GM18498 (cell line): ENCODE data around the gene ZNF24.

Experiments
- ATAC-seq: cut with Tn5 transposase; IDR thresholded peaks from one replicate; pipeline ENCODE4 v1.9.1; 2021; ENCODE audit warnings: mild to moderate bottlenecking, moderate library complexity; ENCODE audit not compliant: unreplicated experiment

Gene ZNF24

DNA sequence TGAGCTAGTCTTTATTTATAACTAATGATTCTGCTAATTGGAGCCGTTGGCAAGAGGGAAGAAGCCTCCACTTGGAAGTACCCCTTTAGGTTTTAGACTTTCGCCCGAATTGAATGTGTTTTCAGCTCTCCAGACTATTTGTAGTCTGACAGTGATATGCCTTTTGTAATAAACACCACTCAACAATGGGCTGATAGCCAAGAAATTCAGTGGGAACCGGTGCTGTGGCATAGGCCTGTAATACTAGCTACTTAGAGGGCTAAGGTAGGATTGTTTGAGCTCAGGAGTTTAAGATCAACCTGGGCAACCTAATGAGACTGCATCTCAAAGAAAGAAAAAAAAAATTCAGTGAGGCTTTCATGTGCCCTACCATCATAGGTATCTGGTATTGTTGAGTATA is 40.6 kb downstream of the ZNF24 start:
- ATAC-seq, result no peak

DNA sequence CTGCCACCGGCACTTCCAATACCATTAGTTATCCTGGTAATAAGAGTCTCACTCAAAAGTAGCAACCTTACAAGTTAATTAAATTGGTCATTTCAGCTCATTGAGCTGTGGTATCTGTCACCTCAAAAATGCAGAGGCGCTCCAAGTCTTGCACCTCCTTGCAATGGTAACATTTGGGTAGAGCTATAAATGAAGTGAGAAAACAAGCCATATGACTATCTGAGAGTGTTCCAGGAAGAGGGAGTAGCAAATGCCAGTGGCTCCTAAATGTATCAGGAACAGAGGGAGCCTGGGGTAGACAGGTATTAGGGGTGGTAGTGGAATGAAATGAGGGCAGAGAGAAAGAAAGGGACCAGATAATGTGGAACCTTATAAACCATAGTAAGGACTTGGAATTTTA is 48.2 kb downstream of the ZNF24 start:
- ATAC-seq, result no peak

DNA sequence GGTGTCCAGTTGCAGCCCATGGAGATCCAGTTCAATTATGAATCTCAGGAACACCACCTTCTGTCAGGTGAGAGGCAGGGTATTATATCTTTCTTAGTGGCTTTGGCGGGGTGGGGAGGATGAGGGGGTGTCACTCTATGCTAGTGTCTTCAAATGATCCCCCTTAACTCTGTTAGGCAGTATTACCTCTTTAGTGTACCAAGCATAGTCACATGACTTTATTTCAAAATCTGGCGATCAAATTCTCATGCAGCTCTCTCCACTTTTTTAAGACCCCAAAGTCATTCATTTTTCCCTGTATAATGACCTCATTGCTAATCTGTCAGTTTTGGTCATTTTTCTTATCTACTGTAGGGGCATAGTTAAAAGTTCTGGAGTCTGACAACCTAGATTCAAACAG is 53.1 kb downstream of the ZNF24 start:
- no peak for ATAC-seq

DNA sequence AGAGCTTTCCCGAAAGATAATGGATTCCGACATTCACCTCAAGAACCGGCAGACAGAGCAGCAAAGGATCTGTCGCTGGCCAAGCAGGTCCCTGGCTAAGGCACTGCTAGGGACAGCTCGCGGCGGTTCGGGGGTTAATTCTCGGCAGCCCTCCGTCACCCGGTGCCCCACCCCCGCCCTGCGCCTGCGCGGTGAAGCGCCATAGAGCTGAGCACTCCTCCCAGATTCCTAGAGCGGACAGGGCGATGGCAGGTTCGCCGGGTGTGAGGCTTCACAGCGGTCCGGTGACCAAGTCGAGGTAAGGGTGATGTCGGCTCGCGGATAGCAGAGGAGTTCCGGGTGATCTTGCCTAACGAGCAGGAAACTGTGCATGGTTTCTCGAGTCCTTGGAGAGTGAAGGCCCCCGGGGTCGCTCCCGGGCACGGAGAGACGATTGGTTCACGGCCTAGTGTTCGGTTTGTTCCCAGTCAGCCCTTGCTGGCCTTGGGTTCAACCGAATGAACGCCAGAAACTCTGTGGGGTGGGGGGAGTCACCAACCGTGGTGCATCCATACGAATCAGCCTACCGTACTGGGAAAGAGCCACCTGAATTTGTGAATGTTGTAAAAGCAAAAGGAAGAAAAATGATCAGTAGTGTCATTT is 54.0 kb downstream of the ZNF24 start, which contains the start of gene ZSCAN30:
Gene ZSCAN30 (minus strand): TSS at position 136 of the 642 bp plus-strand sequence. CDS start 25,877 bp downstream, outside the sequence.
- ATAC-seq, result peak; percentile 95

DNA sequence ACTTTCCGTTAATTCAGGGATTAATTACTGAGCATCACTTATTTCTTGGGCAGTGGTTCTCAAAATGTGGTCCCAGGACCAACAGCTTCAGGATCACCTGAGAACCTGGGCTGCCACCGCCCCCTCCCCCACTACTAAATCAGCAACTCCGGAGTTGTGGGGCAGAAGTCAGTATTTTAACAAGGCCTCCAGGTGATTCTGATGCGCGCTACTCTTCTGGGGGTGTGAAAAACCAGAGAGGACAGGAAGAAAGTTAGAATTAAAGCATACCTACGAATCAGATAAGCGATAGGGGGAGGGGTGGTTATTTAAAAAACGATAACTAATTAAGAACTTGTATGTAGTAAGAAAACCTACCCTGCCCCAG is 54.5 kb downstream of the ZNF24 start:
- peak; percentile 50 for ATAC-seq

DNA sequence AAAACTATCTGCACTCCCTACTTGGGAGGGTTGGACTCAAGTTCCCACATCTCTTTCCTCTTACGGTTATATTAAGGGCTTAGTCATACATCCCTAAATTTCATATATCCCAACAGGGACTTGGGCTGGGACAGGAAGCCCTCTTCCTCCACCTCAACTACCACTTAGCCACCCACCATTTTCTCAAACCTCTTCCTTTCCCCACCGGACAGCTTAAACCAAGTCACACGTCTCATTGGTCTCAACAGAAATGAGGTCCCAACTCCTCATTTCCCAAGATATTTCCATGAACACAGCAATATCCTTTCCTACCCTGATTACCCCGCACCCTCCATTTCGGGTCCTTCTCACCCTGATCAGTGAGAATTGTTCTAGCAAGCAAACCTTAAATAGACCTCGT is 54.9 kb downstream of the ZNF24 start:
- peak; percentile 4 for ATAC-seq

DNA sequence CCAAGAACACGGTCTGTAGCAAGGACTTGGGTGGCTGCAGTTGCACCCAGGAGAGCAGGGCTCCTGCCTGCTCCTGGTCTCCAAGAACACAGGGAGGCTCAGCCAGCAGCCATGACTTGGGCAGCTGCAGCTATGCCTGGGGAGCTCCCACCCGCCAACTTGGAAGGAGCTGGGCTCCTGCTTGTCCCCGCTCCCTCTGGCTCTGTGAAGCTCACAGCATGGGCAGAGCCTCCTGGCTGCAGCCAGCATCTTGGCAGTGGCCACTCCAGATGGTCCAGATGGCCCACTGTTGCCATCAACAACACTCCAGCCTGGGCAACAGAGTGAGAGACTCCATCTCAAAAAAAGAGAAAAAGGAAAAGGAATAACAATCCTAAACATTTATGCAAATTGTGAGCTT is 59.4 kb downstream of the ZNF24 start:
- no peak for ATAC-seq

DNA sequence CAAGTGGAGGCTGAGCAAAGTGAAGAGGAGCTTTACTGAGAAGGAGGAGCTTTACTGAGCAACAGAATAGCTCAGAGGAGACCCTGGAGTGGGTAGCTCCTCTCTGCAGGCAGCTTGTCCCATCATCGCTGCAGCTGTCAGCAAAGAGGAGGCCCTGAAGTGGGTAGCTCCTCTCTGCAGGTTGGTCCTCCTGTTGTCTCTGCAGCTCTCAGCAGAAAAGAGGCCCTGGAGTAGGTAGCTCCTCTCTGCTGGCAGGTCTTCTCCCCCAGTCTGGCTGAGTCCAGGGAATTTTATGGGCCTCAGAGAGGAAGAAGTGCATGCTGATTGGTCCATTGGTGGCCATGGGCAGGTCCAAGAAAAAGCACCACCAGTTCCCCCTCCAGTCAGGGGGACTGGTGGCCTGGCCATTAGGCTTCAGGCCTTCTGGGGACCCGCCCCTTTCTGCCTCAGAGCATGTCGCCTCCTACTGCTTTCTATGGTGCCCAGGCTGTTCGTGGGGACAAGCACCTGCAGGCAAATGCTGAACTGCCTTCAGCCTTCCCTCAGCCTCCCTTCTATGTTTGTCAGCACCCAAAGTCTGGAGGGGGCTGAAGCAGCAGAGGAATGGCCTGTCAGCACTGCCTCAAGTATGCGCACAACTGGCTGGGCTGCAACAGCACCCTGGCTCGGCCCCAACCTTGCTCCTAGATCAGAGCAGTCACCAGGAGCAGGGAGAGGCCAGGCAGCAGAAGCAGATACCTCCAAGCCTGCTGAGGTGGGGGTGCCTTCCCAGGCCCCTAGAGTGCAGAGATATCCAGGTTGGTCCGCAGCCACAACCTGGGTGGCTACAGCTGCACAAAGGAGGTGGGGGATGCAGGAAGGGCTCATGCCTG is 60.1 kb downstream of the ZNF24 start:
- ATAC-seq, result no peak

DNA sequence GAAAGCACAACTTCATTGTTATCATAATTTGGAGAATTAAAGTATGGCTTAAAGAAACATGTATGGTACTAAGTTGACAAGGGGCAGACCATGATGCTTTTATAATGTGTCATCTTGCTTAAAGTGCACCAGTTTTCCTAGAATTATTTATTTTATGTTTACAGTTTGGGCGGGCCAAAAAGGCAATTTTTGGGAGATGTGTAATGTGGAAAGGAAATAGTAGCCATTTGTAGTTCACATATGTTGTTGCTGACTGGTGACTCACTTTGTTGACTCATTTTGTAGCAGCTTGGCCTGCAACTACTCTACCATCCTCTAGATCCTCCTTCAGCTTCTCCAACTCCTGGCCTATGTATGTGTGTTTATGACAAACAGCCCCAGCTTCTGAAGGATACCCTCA is 61.9 kb downstream of the ZNF24 start:
- no peak for ATAC-seq
